HuH-7 (cell line): Measurements from ENCODE around the gene FSTL3.
"Not testable (repeated sequence)": the region's sequence is repeated elsewhere in the genome, so short reads cannot be mapped to it uniquely, and the experiment has no call there.

Source experiments
- DNase-seq: peaks from one replicate; pipeline ENCODE4 v3.0.0; 2011; ENCODE audit warnings: low spot score

The FSTL3 gene

GRCh38 chr19:661427-662196 is 14.6 kb upstream of the FSTL3 start:
- DNase-seq = peak; percentile 43

GRCh38 chr19:662207-662961 is 13.8 kb upstream of the FSTL3 start:
- DNase-seq = peak; percentile 63

- DNase-seq = peak; percentile 86
Measured at GRCh38 chr19:662962-663681, 13.1 kb upstream of the FSTL3 start, which contains the start of gene RNF126. Gene RNF126 (minus strand): TSS chr19:663214. CDS start chr19:663121, 93 bp downstream.

- no peak for DNase-seq
Measured at GRCh38 chr19:663682-664117, 12.5 kb upstream of the FSTL3 start.

GRCh38 chr19:664913-665443 is 11.2 kb upstream of the FSTL3 start:
- peak; percentile 94 for DNase-seq

- not testable (repeated sequence) for DNase-seq
Measured at GRCh38 chr19:666985-667573, 9.1 kb upstream of the FSTL3 start.

- not testable (repeated sequence) for DNase-seq
Measured at GRCh38 chr19:668675-669434, 7.3 kb upstream of the FSTL3 start.

GRCh38 chr19:670609-671075 is 5.5 kb upstream of the FSTL3 start:
- DNase-seq = no peak

GRCh38 chr19:674282-675151 is 1.7 kb upstream of the FSTL3 start:
- no peak for DNase-seq

GRCh38 chr19:676007-676338 is 219 bp upstream of the FSTL3 start:
- no peak for DNase-seq

- no peak for DNase-seq
Measured at GRCh38 chr19:677201-677600, 1.0 kb downstream of the FSTL3 start.

- DNase-seq = no peak
Measured at GRCh38 chr19:677601-678436, 1.6 kb downstream of the FSTL3 start.

- DNase-seq = no peak
Measured at GRCh38 chr19:678791-679388, 2.7 kb downstream of the FSTL3 start.

- no peak for DNase-seq
Measured at GRCh38 chr19:679418-680286, 3.5 kb downstream of the FSTL3 start.

GRCh38 chr19:680287-681028 is 4.3 kb downstream of the FSTL3 start:
- DNase-seq = peak; percentile 93

- peak; percentile 86 for DNase-seq
Measured at GRCh38 chr19:681029-682019, 5.1 kb downstream of the FSTL3 start.
